ENCODE data around the gene NEUROD2.

The NEUROD2 gene

DNA sequence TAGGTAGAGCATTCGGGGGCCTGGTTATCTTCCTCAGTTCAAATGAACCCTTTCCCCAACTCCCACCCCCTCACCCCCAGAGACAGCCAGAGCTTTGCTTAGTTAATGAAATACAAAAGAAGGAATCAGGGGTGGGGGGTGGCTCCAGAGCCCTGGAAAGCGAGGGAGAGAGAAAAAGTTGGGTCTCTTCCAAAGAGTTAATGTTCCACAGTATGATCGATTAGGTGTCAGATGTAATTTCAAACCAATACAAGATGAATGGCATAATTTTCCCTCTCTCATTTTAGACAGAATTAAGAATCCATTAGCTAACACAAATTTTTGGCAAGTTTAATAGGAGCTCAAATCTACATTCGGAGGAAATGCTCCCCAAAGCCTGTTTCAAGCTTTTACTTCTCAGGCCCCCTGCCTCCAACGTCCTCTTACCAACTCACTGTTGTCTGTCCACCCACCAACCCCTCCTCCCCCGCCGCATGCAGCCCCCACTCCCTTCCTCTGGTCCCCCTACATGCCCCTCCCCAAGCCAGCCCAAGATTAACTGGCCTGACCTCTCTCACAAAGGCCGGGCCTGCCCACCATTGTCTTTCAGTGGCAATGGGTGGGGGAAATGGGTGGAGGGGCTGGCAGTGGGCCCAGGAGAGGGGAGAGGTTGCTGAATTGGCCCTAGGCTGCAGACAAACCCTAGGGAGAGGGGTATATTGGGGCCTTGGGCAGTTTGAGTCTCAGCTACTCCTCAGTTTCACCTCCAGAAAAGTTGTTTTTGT lies 28.2 kb downstream of the NEUROD2 start:
- peak; percentile 95 for DNase-seq (ENCODE audit: low spot score)

DNA sequence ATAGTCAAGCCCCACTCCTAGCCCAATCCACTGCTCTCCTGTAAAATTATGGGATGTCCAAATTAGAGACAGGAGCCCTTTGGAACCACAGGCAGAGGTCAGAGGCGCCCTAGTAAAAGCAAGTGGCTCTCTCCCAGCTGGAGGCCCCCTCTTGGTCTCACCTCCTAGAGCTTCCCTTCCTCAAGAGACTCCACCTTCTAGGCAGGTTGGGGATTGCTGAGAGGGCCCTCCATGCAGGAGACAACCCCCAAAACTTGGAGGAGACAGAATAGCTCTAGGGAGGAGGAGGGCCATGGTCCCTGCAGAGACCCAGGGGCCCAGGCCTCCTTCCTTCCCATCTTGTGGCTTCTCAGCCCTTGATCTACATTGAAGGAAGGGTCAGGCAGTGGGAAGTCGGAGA lies 29.4 kb downstream of the NEUROD2 start:
- no peak for DNase-seq (ENCODE audit: low spot score)

DNA sequence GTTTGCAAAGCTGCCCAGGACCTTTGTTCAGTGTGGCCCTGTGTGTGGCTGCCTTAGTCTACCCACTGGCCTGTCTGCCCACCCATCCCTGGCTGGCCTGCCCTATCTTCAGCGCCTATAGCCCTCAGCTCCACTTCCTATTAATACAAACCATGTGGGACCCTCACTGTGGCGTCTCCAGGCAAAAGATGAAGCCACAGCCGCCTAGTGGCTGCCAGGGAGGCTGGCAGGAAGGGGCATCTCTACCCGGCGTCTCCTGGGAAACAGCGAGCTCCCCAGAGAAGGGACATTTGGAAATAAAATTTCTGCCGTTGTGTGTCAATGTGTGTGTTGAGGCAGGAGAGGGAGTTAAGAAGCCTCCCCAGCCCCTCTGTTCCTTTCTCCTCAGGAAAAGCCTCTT lies 31.5 kb downstream of the NEUROD2 start:
- DNase-seq (ENCODE audit: low spot score) = peak; percentile 65

DNA sequence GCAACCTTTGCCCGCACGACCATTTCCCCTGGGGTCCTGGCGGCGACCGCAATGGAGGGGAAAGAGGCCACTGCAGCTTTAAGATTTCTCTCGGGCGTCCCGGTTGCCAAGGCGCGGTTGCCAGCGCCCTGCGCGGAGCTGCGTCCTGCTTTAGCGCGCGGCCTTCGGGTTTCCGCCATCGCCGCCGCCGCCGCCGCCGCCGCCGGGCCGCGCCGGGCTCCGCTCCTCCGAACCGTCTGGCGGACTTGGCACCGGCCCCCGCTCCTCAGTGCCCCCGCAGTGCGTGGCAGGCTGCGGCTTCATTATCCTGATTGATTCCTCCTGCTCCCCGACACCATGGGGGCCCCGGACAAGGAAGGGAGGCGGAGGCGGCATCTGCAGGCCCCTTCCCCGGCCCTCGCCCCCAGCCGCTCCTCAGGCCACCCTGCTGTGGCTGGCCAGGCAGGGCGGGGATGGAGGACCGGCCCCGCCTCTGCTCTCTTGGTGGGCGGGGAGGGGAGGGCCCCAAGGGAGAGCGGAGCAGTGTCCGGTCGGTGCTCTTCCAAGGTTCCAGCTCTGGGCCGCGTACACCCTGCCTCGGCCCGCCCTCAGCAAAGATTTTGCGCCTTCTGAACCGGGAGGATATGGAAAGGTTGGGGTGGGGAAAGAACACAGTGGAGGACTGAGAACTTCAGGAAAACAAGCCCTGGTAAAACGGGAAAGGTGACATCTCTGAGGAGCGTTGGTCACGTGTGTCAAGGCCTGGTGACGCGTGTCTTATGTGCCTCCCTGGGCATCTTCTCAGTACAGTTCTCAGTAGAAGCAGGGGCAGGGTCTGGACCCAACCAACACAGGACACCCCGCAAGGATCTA lies 34.0 kb downstream of the NEUROD2 start:
- DNase-seq (ENCODE audit: low spot score) = peak; percentile 91

DNA sequence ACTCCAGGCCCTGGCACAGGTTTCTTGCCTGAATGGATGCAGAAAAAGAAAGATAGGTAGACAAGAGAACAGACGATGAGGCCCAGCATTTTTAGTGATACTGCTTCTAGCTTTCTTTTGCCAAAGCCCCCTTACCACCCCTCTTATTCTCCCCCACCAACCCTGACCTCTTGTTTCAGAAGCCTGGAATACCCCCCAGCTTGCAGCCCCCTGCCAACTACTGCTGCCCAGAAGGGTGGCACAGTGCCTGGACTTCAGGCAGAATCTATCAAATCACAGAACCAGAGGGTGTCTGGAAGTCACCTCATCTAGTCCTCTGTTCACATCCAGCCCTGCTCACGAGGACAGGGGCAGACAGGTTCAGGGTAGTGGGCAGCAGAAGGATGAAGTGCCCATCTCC lies 35.6 kb downstream of the NEUROD2 start:
- no peak for DNase-seq (ENCODE audit: low spot score)

DNA sequence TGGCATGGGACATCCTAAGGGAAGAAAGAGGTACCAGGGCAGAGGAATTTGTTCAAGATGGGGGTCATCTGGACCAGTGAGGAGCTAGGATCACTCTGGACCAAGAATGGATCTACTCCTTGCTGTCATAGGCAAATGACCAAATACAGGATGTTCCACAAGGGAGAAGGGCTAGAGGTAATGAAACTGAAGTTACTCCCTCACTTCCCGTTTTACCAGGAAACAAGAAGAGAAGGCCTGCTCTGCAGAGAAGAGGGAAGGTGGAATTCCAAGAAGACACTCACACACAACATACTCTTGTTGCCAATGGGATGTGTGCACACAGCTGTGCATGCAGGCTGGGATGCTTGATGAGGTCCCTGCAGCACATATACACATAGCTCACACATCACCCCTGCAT lies 38.6 kb downstream of the NEUROD2 start:
- DNase-seq (ENCODE audit: low spot score) = no peak

DNA sequence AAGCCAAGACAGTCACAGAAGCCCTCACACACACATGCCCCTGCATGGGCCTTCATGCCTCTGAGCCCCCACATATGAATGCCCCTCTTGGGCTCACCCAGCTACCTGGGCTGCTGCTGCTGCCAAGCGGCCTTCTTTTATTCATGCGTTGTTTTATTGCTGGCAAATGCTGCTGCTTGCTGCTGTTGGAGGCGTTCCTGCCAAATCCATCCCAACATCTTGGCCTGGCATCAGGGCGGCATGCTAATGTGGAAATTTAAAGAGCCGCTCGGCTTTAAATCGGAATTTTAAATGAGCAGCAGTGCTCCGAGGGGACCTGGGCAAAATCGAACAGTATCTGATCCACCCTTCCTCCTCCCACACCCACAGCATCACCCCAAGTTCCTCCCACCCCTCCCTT lies 39.0 kb downstream of the NEUROD2 start:
- DNase-seq (ENCODE audit: low spot score) = no peak

DNA sequence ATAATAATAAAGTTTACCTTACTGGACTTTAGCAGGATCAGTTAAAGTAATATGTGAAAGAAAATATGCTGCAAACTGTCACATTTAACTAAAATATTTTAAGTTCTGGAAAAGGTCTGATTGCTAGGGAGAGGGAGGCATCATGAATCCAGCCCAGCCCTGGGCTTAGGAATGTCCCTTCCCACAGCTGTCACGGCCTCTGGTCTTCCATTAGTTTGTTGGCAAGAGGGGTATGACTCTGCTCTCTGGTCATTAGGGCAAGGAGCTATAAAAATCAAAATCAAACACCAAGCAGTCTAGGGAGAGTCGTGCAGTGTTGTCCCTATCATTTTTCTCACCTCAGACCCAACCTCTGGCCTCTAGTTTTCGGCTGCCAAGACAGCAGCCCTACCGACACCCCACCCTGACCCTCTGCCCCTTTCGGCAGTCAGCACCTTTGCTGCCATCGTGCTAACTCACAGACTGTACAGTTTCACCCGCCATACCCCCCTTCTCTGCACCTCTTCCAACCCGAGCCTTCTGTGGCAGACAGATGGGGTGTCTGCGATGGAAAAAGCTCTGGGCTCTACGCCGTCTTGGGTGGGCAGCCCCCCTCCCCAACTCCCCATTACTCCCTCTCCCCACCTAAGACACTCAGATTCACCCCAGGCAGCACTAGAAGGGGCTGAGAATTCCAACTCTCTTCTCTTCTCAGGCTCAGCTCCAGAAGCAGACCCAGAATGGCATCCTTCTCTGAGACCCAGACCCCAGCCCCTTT lies 41.4 kb downstream of the NEUROD2 start:
- DNase-seq (ENCODE audit: low spot score) = no peak

DNA sequence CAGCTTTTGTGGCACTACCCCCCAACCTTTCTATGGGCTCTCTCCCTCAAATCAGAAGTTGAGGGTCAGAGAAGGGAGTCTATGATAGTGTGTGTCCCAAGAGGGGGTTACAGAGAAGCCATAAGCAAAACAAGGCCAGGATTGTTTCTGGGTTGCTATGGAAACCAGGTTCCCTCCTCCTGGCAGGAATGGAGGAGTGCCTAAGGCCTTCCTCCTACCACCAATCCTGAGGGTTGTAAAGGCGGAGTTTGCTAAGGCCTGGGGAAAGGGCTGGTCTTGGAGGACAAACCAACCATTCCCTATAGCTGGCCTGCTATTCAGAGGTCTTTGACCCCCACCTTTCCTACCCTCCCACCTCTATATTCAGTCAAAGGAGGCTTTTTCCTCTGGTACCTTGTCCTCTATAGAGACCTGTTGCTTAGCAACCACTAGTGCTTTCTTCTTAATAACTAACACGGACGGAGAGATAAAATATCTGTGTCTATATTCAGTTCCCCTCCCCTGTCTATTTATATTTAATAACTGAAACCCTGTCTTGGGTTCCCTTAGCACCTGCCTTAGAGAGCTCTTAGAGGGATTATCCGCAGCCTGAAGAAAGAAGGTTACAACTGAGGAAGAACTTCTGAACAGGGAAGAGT lies 43.4 kb downstream of the NEUROD2 start:
- peak; percentile 88 for DNase-seq (ENCODE audit: low spot score)

DNA sequence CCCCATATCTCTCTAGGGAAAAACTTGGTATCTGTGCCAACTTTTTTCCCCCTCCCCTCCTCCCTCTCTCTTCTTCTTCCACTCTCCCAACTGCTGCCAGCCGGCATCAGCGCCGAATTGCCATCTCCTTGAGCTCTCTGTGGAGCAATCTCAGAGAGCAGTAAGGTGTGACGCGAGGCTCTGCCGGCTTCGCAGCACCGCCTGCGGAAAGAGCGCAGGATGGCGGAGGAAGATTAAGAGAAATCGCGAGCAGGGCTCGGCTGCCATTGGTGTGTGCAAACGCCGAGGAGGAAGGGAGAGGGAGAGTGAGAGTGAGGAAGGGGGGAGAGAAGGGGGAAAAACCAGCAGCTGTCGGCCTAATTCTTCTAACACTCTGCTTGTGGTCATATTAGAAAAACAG lies 44.2 kb downstream of the NEUROD2 start:
- DNase-seq (ENCODE audit: low spot score) = peak; percentile 31

DNA sequence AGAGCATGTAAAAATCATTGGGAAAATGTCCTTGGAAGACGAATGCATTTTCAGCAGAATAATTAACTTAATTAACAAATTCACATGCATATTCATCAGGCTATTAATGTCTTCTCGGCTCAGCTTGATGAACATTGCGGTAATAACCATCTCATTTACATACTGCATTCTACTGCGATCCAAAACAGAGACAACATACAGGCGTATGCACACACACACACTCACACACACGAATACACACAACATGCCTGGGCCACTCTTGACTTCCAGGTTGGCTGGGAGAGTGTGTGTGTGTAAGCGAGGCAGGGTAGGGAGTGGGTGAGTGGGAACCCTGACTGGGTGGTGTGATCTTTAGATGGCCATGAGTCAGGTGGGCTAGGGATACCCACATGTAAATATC lies 44.7 kb downstream of the NEUROD2 start:
- DNase-seq (ENCODE audit: low spot score) = no peak

DNA sequence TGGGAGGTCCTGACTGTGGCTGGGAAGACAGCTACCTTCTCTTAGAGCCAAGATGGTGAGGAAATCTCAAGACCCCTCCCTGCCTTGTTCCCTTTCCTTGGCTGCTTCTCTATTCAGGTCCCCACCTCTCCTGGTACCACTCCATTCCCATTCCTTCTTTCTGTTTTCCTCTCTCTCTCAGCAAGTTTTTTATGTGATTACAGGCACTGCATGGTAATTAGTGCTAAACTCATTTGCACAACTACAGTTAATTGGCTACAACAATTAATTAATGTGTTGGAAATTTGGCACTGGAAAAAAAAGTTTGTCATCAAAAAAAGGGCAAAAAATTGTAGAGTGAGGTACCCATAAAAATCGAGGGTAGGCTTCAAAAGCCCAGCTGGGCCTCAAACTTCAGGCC lies 45.3 kb downstream of the NEUROD2 start:
- DNase-seq (ENCODE audit: low spot score) = no peak

DNA sequence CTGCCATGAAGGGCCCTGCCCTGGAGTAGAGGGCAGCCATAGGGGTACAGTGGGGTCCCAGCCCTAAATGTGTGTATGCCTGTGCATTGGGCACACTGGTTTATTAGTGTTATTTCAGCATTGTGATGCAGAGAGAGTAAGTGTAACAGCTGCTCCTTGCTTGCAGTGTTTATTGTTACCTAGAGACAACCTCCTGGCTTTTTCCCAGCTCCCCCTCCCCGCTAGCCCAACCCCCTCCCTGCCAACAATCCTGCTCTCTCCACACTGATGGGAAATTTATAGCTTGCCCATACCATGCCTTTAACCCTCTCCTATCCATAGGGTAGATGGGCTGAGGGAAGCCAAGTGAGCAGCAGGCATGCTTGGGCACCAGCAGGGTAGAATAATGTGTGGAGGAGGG lies 51.3 kb downstream of the NEUROD2 start:
- DNase-seq (ENCODE audit: low spot score) = no peak

DNA sequence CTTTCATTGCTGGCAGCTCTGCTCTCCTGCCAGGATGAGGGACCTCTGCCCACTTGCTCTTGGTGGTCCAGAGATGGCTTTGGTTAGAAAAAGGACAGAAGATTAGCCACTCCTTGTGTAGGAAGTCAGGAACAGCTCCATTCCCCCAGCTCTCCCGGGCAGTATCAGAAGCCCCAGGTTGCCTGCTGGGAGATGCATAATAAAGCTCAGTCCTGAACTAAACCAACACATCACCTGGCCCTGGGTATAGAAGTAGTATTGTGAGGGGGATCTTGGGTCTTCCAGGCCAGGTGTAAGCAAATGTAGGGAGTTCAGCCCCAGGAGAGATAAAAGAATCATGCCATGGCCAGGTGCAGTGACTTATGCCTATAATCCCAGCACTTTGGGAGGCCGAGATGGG lies 52.4 kb downstream of the NEUROD2 start:
- no peak for DNase-seq (ENCODE audit: low spot score)
